HG03354 (cell line): ENCODE data around the gene ZNF212.

ENCODE experiments used
- ATAC-seq: cut with Tn5 transposase; IDR thresholded peaks from one replicate; pipeline ENCODE4 v1.9.1; 2021; ENCODE audit warnings: mild to moderate bottlenecking; ENCODE audit not compliant: unreplicated experiment, poor library complexity, severe bottlenecking

ZNF212 gene

DNA sequence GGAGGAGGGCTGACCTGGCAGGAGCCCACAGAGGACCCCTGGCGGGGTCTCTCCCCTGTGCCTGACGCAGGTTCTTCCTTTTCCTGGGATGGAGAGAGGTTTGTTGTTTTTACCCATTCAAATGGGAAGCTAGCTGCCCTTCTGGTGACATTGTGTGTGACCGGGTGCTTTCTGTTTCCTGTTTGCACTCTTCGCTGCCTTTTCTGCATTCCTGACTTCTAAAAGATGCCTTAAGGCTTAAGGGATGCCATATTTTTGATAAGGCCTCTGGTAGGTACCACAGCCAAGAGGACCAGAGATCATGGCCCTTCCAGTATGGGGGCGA, 42.8 kb downstream of the ZNF212 start:
- no peak for ATAC-seq

DNA sequence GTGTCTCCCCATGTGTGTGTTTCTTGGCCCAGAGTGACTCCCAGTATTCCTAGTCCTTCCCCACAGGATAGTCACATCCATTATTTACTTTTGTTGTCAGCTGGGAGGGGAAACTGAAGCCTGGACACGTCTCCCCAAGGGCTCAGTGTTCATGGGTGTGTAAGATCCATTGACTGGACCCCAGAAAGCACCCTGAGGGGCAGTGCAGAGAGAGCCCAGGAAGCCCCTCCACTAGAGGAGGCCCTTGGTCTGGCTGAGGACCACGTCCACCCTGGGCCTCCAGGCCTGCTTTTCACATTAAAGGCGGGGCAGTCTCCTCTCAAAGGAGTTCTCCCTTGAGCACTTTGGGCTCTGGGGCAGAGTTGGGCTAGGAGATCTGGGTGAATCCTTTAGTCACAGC, 43.9 kb downstream of the ZNF212 start:
- ATAC-seq = no peak

DNA sequence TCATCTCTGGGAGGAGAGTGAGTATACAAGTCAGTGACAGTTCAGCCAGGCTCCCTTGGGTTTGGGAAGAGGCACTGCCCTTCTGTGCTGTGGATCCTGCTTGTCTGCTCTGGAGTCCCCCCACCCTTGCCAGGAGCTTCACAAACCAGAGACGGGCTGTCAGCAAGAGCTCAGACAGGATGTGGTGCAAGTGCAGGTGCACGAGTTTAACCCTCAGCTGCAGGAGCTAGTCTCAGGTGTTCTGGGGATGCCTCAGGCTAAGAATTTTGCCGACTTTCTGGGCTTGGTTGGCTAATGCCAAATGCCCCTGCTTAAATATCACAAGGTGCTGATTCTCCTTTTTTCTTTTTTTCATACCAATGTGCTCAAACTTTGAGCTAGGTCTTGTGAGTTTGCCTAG, 44.9 kb downstream of the ZNF212 start:
- ATAC-seq = peak; percentile 33

DNA sequence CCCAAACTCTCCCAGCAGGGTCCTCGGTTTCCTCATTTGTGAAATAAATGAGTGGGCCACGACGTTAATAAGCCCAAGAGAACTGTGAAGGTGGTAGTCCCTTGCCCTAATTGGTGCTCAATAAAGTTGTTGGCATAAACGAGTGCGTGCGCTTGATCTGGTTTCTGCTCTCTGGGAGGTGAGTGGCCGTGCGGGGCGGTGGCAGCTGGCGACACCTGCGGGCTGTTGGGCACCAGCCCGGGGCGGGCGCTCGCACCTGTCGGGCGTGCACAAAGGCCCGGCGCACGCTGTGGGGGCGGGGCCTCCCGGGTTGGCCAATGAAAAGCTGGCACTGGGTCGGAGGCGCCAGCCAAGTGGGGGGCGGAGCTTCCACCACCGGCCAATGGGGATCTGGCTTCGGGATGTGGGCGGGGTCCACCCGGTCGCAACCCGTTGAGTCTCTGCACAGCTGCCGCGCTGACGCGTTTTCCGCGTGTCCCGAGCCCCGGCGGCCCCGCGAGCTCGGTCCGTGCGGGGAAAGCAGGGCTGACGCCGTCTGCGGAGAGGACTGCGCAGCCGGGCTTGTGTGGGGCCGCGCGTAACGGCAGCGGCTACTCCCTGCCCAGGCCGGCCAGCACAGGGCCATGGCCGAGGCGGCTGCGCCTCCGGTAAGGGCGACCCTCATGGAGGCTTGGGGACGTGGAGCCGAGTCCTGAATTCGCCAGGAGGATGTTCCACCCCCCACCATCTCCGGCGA, 45.6 kb downstream of the ZNF212 start:
- peak; percentile 97 for ATAC-seq

DNA sequence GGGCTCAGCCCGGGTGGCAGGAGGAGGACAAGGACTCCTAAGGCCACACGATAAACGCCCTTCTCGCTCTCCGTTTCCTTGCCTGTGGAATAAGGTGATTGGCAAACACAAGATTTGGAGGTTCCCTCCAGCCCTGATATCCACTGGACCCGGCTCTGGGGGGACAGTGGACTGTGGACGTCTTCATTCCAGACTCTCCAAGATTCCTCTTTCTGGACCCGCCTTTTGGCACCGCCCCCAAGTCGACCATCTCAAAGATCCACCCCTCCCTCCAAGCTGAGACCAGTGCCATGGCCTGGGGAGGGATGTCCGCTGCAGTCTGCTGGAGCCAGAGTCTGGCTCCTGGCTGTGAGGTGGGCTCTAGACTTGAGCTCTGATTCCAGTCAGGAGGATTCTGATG, 46.2 kb downstream of the ZNF212 start:
- no peak for ATAC-seq

DNA sequence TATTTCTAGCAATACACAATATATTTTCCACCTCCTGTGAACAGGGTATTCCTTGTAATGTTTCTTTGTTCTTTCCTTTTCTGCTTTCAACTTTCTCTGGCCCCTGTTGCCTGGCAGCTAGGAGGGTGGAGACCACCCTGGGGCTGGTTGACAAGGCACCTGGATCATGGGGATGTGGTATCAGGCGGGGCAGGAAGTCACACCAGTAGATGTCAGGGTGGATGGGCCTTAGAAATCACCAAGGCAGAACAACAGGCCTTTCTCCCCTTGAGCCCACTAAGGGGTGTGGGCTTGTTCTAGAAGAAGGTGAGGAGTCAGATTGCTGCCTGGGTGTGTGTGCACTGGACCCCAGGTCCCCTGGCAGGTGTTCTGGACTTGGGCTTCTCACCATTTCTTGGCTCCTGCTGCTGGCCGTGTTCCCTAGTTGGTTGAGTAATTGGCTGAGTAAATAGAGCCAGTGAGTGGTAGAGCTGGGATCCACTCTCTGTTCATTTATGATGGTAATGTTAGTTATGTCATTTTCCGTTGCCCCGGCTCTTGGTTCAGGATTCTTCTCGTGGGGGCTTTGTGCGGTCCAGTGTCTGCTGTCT, 47.5 kb downstream of the ZNF212 start:
- no peak for ATAC-seq

DNA sequence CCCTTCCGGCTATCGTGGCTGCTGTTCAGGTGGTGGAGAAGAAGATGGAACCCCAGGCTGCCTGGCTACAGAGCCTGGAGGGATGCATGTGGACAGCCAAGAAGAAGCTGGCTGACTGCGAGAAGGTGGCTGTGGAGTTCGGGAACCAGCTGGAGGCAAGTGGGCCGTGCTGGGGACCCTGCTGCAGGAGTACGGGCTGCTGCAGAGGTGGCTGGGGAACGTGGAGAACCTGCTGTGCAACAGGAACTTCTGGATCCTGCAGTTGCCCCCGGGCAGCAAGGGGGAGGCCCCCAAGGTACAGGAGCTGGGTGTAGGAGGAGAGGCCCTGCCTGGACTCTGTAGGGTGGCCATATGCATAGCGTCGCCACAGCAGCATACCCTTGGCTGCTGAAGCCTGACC, 48.2 kb downstream of the ZNF212 start:
- no peak for ATAC-seq

DNA sequence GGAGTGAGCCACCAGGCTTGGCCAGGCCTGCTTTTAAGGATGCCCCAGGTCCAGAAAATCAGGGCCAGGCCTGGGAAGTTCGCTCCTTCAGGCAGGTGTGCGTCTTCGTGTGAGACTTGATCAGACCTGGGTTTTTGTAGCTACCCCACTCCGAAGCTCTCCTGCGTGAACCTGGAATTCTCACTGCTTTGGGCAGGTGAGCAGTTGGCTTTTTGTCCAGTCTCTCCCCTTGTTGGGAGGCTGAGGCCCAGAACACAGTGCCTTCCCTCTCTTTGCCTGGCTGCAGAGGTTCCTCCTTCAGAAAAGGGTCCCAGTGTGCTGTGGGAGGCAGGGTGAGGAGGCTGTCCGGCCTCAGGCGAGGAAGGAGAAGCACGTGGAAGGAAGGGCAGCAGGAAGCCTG, 49.8 kb downstream of the ZNF212 start:
- ATAC-seq = no peak

DNA sequence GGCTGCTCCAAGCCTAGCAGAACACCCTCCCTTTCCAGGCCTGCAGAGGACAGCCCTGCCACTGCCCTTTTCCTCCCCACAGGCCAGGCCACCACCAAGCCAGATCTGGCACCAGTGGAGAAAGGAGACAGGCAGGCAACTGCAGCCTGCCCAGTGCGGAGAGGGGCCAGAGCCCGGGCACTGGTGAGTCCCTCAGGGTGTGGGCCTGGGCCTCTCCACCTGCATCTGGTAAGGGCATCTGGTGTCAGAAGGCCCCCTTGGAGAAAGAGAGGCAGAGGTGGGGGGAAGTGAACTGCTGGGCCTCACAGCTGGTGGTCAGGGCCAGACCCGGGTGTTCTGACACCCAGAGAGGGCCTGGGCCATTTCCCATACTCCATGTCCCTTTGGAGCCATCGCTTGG, 50.4 kb downstream of the ZNF212 start:
- no peak for ATAC-seq

DNA sequence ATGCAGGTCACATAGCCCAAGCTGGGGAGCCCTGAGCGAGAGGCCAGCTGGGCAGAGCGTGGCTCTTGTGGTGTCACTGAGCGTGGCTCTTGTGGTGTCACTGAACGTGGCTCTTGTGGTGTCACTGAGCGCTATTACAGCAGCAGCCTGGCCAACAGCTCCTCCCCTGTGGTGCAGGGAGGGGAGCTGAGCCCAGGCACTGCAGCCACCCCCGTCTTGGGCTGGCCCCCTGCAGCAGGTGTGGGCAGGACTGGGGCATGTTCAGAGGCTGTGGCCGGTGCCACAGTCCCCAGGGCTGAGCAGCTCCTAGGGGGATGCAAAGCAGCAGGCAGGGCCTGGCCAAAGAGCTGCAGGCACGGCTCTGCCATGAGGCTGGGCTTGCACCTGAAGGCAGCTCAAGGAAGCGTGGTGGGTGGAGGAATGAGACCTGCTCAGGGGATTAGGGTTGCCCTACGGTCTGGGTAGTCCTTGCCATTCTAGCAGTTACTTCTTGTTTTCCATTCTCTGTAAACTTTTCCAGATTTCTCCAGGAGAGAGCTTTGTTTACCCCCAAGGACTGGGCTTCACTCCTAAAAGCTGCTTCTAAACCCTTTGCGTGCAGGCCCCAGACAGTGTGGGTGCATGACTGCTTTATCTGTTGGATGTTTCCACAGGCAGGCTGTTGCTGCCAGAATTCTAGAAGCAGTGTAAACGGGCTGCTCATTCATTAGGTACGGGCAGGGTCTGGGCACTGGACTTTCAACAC, 51.8 kb downstream of the ZNF212 start:
- ATAC-seq = no peak

DNA sequence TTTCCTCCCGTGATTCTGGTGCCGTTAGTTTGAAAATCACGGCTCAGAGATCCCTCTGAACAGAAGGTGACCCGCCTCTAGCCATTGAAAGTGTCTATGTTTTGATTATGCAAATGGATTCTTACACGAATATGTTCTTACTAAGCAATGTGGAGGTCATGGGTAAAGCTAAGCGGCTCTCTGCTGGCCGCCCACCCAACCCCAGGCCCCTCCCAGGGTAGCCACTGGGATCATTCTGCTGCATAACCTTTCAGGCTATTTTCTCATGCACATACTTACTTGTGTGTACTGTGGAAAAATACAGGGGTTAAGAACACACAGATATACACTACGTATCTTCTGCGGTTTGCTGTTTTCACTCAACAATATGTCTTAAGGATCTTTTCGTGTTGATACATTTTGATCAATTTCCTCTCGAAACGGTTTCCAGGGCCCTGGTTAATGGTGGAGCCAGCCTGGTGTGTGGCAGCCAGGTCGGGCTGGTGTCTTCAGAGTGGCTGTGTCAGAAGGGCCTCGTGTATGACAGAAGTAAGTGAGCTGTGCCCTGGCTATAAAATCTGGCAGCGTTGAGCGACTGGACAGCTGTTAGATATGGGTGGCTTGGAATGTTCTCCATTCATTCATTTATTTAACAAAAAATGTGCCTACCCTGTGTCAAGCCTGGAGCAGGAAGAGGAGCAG, 52.5 kb downstream of the ZNF212 start:
- no peak for ATAC-seq

DNA sequence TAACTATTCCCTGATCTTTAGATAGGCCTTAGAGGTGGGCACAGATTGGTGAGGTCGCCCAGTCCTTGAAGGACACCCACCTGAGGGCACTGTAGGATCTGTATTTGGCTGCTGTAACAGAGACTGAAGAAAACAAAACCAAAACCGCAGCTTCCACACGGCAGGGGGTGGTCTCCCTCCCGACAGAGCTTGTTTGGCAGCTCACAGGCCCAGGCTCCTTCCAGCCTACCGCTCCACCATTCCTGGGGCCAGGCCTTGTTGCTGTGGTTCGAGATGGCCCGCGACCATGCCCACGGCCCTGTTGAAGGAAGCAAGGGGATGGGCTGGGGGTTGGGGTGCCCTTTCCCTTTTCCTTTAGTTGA, 53.0 kb downstream of the ZNF212 start:
- no peak for ATAC-seq

DNA sequence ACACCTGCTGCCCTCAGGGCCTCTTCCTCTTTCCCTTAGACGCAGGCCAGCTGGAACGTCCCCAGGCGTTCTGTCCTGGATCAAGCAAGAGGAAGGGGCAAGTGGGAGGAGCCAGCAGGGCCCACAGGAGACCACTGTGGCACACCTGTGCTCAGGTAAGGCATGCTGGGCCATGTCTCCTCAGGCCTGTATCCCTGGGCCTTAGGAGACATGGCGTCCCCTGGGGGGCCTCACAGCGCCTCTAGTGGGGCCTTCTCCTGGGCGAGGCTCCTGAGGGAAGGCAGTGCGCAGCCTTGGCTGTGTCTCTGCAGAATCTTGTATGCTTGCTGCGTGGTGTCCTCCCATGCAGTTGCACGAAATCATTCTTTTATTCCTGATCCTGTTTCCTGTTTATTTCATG, 53.9 kb downstream of the ZNF212 start:
- ATAC-seq = no peak

DNA sequence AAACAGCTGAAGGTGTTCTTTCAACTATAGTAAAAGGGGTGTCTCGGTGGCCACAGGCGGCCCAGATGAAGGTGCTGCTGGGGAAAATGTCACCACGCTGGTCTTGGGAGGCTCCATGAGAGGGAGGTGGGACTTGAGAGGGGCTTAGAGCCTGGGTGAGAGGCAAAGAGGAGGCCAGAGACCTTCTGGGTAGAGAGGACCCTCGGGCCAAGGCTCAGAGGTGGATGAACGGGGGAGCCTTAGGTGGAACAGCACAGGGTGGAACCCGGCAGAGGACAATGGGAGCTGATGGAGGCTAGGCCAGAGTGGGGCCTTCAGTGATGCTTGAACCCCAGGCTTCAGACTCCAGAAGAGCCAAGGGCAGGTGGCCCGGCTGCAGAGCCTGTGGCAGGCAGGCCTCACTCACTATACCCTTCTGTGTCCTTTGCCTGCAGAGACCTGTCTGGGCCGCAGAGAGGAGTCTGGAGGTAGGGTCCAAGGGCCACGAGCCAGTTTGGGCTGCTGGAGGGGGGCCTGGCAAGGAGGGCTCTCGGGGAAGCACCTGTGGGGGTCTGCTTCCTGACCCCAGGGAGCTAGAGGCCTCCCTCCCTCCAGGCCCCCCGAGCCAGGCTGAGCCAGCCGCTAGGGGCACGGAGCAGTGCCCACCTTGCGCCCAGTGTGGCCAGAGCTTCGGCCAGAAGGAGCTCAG, 54.6 kb downstream of the ZNF212 start:
- no peak for ATAC-seq

DNA sequence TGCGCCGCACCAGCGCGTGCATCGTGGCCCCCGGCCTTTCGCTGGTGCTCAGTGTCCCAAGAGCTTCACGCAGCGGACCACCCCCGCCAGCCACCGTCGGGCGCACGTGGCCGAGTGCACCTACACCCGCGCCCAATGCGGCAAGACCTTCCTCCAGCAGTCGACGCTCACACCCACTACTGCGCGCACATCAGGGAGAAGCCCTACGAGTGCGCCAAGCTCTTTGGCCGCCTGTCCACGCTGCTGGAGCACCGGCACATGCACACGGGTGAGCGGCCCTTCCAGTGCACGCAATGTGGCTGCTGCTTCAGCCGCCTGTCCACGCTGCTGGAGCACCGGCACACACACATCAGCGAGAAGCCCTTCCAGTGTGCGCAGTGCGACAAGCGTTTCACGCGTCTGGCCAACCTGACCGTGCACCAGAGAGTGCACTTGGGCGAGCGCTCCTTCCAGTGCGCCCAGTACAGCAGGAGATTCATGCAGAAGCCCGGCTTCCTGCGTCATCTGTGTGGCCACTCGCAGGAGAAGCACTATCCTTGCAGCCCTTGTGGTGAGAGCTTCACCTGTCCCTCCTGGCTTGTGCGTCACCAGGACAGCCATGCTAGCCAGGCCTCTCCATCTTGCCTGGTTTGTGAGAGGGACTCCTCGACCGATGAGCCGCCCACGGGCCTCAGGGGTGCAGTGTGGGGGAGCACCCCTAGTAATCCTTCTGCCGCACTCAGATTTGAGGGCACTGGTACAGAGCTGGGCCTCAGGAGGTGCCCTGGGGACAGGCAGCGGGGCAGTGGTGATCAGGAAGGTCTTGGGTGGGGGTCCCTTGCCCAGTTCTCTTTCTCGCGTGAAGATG, 55.4 kb downstream of the ZNF212 start:
- ATAC-seq = no peak

DNA sequence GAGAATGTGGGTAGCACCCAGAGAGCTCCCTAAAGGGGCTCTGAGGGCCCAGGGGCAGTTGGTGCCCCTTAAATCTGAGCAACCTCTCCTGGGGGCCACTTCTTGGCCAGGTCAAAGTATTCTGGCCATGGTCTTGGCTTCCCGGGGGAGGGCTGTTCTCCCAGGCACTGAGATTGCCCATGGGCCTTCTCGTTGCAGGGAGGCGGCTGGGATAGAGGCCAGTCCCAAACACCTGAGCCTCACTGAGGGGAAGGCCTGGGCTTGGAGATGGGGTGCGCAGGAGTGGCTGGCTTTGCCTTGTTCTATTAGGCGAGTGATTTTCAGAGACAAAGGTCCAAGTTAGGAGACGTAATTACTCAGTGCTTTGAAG, 56.0 kb downstream of the ZNF212 start:
- ATAC-seq = no peak

DNA sequence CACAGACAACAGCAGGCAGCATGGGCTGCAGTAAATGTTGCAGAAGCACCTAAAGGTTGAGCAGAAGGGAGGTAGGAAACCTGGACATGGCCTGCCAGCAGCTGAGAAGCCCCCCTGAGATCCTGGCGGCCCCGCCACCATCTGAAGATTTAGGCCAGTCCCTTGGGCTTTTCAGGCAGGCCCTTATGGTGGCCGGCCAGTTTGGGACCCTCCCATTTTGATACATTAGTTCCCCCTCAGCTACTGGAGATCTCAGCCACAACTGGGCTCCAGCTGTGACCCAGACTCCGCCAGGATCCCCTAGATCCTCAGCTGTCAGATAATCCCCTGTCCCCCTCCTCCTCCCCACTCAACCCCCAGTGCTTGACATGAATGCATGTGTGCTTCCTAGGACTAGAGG, 56.9 kb downstream of the ZNF212 start:
- ATAC-seq = no peak

DNA sequence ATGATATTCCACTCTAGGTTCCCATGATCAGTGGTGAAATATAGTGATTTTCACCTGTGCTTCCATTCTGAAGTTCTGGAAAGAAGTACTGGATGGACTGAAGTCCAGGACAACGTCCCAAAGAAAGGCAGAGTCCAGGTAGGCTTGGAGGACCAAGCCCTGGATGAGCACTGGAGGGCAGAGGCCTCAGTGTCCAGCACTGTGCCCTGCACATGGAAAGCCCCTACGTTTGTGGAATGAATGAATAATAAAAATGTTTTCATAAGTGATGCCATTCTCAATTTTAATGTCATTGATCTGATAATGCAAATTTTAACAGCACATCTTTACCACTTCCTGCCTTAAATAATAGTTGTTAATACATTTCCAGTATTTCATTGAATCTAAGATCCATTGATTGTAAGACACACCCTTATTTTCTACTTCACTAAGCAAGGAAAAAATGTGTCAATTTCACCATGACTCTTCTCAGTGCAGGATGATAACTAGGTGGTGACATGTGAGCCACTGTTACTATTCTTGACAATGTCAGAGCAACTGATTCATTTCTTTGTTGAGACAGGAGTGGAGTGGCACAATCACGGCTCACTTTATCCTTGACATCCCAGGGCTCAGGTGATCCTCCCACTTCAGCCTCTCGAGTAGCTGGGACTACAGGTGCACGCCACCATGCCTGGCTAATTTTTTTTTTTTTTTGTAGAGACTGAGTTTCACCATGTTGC, 57.7 kb downstream of the ZNF212 start:
- ATAC-seq = no peak
